ENCODE data around the gene SLX4IP.

Gene SLX4IP

GRCh38 chr20:10558635-10559187 is 123.6 kb downstream of the SLX4IP start:
- Histone ChIP-seq H3K9ac (ENCODE audit: low read depth, low read length) (no peak overlapping the region), H3K4me1 (ENCODE audit: insufficient read depth, low read length) (peaks cover 37% of the 10 kb centered on the region), H3K4me3 (ENCODE audit: low read length) (no peak overlapping the region), H3K27ac (ENCODE audit: low read length) (no peak overlapping the region), H3K9me3 (ENCODE audit: insufficient read depth, low read depth, low read length) (no peaks in the 10 kb centered on the region), H3K36me3 (ENCODE audit: insufficient read depth, low read depth, low read length) (no peaks in the 10 kb centered on the region), H3K27me3 (ENCODE audit: insufficient read depth, low read length) (no peaks in the 10 kb centered on the region)

- Histone ChIP-seq H3K4me1 (ENCODE audit: insufficient read depth, low read length) (peaks cover 37% of the 10 kb centered on the region), H3K4me3 (ENCODE audit: low read length) (no peak overlapping the region), H3K9me3 (ENCODE audit: insufficient read depth, low read depth, low read length) (no peaks in the 10 kb centered on the region), H3K27me3 (ENCODE audit: insufficient read depth, low read length) (no peaks in the 10 kb centered on the region), H3K27ac (ENCODE audit: low read length) (no peak overlapping the region), H3K36me3 (ENCODE audit: insufficient read depth, low read depth, low read length) (no peaks in the 10 kb centered on the region), H3K9ac (ENCODE audit: low read depth, low read length) (no peak overlapping the region)
Observed at GRCh38 chr20:10559266-10559665, 124.2 kb downstream of the SLX4IP start.

DNA sequence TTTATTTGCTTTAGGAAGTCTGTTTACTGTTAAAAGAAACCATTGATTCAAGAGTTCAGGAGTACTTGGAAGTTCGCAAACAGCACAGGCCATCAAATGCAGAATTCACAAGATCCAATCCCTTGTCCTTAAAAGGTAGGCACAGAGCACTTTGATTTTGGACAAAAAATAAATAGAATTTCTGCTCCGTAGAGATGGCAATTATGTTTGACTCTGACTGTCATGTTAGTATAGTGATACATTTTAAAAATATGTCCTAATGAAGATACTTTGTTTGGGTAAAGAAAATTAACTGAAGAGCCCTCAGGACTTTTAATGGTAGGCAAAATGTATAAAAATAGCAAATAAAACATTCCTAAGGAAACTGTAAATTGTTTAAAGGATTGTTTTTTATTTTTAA is 125.6 kb downstream of the SLX4IP start:
- Histone ChIP-seq H3K9me3 (ENCODE audit: insufficient read depth, low read depth, low read length) (no peaks in the 10 kb centered on the region), H3K27ac (ENCODE audit: low read length) (no peak overlapping the region), H3K36me3 (ENCODE audit: insufficient read depth, low read depth, low read length) (no peaks in the 10 kb centered on the region), H3K9ac (ENCODE audit: low read depth, low read length) (no peak overlapping the region), H3K27me3 (ENCODE audit: insufficient read depth, low read length) (no peaks in the 10 kb centered on the region), H3K4me3 (ENCODE audit: low read length) (no peak overlapping the region), H3K4me1 (ENCODE audit: insufficient read depth, low read length) (peaks cover 37% of the 10 kb centered on the region)

DNA sequence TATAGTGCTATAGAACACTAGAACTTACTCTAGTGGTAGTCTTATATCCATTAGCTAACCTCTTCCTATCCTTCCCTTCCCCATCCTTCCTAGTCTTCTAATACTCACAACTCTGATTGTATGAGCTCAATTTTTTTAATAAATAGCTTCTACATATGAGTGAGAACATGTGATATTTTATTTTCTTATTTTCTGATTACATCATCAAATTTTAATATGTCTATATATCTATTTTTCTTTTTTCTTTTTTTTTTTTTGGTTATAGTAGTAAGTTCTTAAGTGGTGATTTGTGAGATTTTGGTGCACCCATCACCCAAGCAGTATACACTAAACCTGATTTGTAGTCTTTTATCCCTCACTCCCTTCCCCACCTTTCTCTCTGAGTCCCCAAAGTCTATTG is 126.2 kb downstream of the SLX4IP start:
- Histone ChIP-seq H3K4me3 (ENCODE audit: low read length) (no peak overlapping the region), H3K27me3 (ENCODE audit: insufficient read depth, low read length) (no peaks in the 10 kb centered on the region), H3K36me3 (ENCODE audit: insufficient read depth, low read depth, low read length) (no peaks in the 10 kb centered on the region), H3K27ac (ENCODE audit: low read length) (no peak overlapping the region), H3K4me1 (ENCODE audit: insufficient read depth, low read length) (peaks cover 37% of the 10 kb centered on the region), H3K9me3 (ENCODE audit: insufficient read depth, low read depth, low read length) (no peaks in the 10 kb centered on the region), H3K9ac (ENCODE audit: low read depth, low read length) (no peak overlapping the region)

DNA sequence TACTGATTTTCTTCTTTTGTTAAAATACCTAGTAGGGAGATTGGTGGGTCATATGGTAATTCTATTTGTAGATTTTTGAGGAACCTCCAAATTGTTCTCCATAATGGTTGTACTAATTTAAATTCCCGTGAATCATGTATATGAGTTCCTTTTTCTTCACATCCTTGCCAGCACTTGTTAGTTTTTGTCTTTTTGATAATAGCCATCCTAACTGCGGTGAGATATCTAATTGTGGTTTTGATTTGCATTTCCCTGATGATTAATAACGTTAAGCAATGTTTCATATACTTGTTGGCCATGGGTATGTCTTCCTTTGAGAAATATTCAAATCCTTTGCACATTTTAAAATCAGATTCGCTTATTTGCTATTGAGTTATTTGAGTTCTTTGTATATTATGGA is 127.8 kb downstream of the SLX4IP start:
- Histone ChIP-seq H3K4me1 (ENCODE audit: insufficient read depth, low read length) (peaks cover 27% of the 10 kb centered on the region), H3K36me3 (ENCODE audit: insufficient read depth, low read depth, low read length) (no peaks in the 10 kb centered on the region), H3K27ac (ENCODE audit: low read length) (no peak overlapping the region)

GRCh38 chr20:10563935-10564492 is 128.9 kb downstream of the SLX4IP start:
- Histone ChIP-seq H3K27me3 (ENCODE audit: insufficient read depth, low read length) (no peaks in the 10 kb centered on the region), H3K9me3 (ENCODE audit: insufficient read depth, low read depth, low read length) (no peaks in the 10 kb centered on the region), H3K4me1 (ENCODE audit: insufficient read depth, low read length) (peaks cover 16% of the 10 kb centered on the region)

More for the DNA sequence above, 127.8 kb downstream of the SLX4IP start:
- no peak overlapping the region for H3K4me3 ChIP-seq (ENCODE audit: low read length)
- no peaks in the 10 kb centered on the region for H3K9me3 ChIP-seq (ENCODE audit: insufficient read depth, low read depth, low read length)
- no peaks in the 10 kb centered on the region for H3K27me3 ChIP-seq (ENCODE audit: insufficient read depth, low read length)
- no peak overlapping the region for H3K9ac ChIP-seq (ENCODE audit: low read depth, low read length)

GRCh38 chr20:10565191-10565921 is 130.3 kb downstream of the SLX4IP start:
- H3K9ac ChIP-seq (ENCODE audit: low read depth, low read length) = no peak overlapping the region
- H3K27ac ChIP-seq (ENCODE audit: low read length) = no peak overlapping the region
- H3K36me3 ChIP-seq (ENCODE audit: insufficient read depth, low read depth, low read length) = no peaks in the 10 kb centered on the region
- H3K4me3 ChIP-seq (ENCODE audit: low read length) = no peak overlapping the region
- no peaks in the 10 kb centered on the region for H3K27me3 ChIP-seq (ENCODE audit: insufficient read depth, low read length)
- H3K9me3 ChIP-seq (ENCODE audit: insufficient read depth, low read depth, low read length) = no peaks in the 10 kb centered on the region
- peaks cover 3% of the 10 kb centered on the region; the same call in 1 of the 2 replicates for H3K4me1 ChIP-seq (ENCODE audit: insufficient read depth, low read length)

More at GRCh38 chr20:10563935-10564492, 128.9 kb downstream of the SLX4IP start:
- Histone ChIP-seq H3K27ac (ENCODE audit: low read length) (no peak overlapping the region), H3K4me3 (ENCODE audit: low read length) (no peak overlapping the region), H3K36me3 (ENCODE audit: insufficient read depth, low read depth, low read length) (no peaks in the 10 kb centered on the region), H3K9ac (ENCODE audit: low read depth, low read length) (no peak overlapping the region)

DNA sequence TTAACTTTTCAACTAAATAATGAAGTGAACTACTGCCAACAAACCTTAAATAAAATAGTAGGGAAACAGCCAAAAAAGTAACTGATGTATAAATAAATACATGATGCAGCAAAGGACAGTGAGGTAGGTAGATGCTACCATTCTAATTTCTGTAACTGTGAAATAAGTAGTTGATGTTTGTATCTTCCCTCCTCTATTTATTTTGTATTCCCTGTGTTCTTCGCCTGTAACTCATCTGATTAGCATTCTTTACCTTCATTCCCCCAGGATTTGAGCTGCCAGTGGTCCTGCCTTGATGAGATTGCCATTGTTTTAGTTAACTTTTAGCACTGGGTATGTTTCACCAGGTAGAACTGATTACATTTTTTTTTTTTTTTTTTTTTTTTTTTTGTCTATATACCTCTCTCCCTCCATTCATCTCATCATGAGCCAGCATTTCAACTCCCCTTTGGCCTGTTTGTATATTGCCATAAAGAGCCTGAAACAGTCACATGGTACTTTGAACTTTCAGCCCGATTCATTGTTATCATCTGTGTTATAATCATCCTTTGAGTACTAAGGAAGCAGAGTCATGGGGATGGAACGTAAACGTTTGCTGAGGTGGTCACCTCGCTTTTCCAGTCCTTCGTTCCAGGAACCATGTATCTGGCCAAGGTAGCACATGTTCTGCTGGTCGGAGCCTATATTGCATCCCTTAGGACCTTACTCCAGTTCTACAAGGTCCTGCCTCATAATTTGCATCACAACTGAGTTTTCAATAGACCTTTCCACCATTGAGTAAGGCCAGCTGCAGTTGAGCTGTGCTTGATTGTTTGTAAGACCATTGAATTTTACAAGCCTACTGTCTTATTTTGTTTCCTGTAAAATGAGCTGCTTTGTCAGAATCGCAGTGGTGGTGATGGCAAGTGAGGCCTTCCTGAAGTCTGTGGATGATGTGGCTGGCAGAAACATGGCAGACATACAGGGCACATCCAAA is 131.1 kb downstream of the SLX4IP start:
- Histone ChIP-seq H3K4me3 (ENCODE audit: low read length) (no peak overlapping the region), H3K36me3 (ENCODE audit: insufficient read depth, low read depth, low read length) (no peaks in the 10 kb centered on the region), H3K27ac (ENCODE audit: low read length) (no peak overlapping the region), H3K4me1 (ENCODE audit: insufficient read depth, low read length) (peaks cover 3% of the 10 kb centered on the region; the same call in 1 of the 2 replicates), H3K27me3 (ENCODE audit: insufficient read depth, low read length) (no peaks in the 10 kb centered on the region), H3K9ac (ENCODE audit: low read depth, low read length) (no peak overlapping the region), H3K9me3 (ENCODE audit: insufficient read depth, low read depth, low read length) (no peaks in the 10 kb centered on the region)

DNA sequence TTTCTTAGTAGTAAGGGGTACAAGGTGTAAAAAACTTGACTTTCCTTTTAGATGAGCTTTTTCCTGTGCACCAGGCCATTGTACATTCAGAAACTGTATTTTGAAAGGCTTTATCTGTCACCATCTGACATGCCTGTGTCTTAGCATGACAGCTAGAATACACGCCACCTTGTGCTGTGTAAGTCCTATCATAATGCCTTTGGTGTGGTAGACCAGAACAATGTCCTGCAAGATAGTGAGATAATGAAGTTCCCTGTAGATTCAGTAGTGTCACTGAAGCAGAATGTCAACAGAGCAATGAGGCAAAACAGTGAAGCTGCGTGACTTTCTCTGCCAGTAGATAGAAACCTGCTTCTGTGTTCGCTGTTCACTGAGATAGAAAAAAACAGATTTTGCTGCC is 132.9 kb downstream of the SLX4IP start:
- Histone ChIP-seq H3K9ac (ENCODE audit: low read depth, low read length) (no peak overlapping the region), H3K4me1 (ENCODE audit: insufficient read depth, low read length) (peaks cover 3% of the 10 kb centered on the region; the same call in 1 of the 2 replicates), H3K27ac (ENCODE audit: low read length) (no peak overlapping the region), H3K27me3 (ENCODE audit: insufficient read depth, low read length) (no peaks in the 10 kb centered on the region), H3K4me3 (ENCODE audit: low read length) (no peak overlapping the region), H3K36me3 (ENCODE audit: insufficient read depth, low read depth, low read length) (no peaks in the 10 kb centered on the region), H3K9me3 (ENCODE audit: insufficient read depth, low read depth, low read length) (no peaks in the 10 kb centered on the region)

GRCh38 chr20:10571313-10571815 is 136.3 kb downstream of the SLX4IP start:
- Histone ChIP-seq H3K27me3 (ENCODE audit: insufficient read depth, low read length) (no peaks in the 10 kb centered on the region), H3K4me1 (ENCODE audit: insufficient read depth, low read length) (peaks cover 3% of the 10 kb centered on the region; the same call in 1 of the 2 replicates), H3K27ac (ENCODE audit: low read length) (no peak overlapping the region), H3K9me3 (ENCODE audit: insufficient read depth, low read depth, low read length) (no peaks in the 10 kb centered on the region), H3K9ac (ENCODE audit: low read depth, low read length) (no peak overlapping the region), H3K4me3 (ENCODE audit: low read length) (no peak overlapping the region), H3K36me3 (ENCODE audit: insufficient read depth, low read depth, low read length) (no peaks in the 10 kb centered on the region)

- H3K4me3 ChIP-seq (ENCODE audit: low read length) = no peak overlapping the region
- H3K4me1 ChIP-seq (ENCODE audit: insufficient read depth, low read length) = no peaks in the 10 kb centered on the region
- no peaks in the 10 kb centered on the region for H3K27me3 ChIP-seq (ENCODE audit: insufficient read depth, low read length)
- H3K9ac ChIP-seq (ENCODE audit: low read depth, low read length) = no peak overlapping the region
- H3K9me3 ChIP-seq (ENCODE audit: insufficient read depth, low read depth, low read length) = no peaks in the 10 kb centered on the region
- no peaks in the 10 kb centered on the region for H3K36me3 ChIP-seq (ENCODE audit: insufficient read depth, low read depth, low read length)
- H3K27ac ChIP-seq (ENCODE audit: low read length) = no peak overlapping the region
Observed at GRCh38 chr20:10572853-10573252, 137.7 kb downstream of the SLX4IP start.

All from iPS-20b (cell line).